ENCODE data around the gene SNX6.
A peak's percentile ranks its signal among the peaks of the same experiment; 100 is the strongest.

SNX6 gene

DNA sequence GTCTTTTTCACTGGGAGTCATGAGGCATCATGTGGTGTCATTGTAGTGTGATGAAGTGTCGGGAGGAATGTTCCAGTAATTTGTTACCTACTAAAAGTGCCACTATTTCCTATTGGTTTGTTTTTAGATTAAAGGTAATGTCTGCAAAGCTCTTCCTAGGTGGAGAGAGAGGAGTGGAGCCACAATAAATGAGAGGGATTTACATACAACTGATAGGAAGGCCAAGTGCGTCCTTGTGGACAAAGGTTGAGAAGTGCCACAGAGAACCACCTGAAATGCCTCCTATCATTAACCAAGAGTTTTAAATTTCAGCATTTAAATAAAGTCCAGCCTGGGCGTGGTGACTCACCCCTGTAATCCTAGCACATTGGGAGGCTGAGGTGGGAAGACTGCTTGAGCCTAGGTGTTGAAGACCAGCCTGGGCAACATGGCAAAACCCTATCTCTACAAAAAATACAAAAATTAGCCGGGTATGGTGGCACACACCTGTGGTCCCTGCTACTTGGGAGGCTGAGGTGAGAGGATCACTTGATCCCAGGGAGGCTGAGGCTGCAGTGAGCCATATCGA is 2.5 kb upstream of the SNX6 start:
- Histone ChIP-seq H3K27ac (ENCODE audit: low read depth, low read length) (no peak overlapping the region), H3K9me3 (ENCODE audit: low read length) (no peaks in the 10 kb centered on the region), H3K27me3 (ENCODE audit: control insufficient read depth in 1 of 2, insufficient read depth in 2 of 2, low read length in 2 of 2) (no peaks in the 10 kb centered on the region), H3K9ac (ENCODE audit: low read length) (no peak overlapping the region), H3K4me1 (ENCODE audit: insufficient read depth, low read length) (peaks cover 17% of the 10 kb centered on the region), H3K4me3 (ENCODE audit: low read depth in 1 of 2, low read length in 2 of 2) (no peak overlapping the region), H3K36me3 (ENCODE audit: insufficient read depth, low read length) (no peaks in the 10 kb centered on the region)

DNA sequence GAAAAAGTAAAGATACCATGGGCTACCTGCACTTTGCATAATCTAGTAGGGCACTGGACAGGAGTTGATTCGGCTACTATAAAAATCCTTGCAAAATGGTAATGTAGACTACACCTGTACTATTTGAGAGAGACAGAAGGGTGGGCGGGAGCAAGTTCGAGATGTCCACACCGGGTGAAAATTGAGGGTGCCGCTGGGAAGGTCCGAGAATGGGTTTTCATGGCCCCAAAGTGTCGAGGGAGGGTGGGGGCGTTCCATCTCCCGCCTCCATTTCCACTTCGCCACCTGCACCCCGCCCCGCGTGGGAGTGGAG is 648 bp downstream of the SNX6 start:
- Histone ChIP-seq H3K4me1 (ENCODE audit: insufficient read depth, low read length) (peaks cover 18% of the 10 kb centered on the region), H3K9me3 (ENCODE audit: low read length) (no peaks in the 10 kb centered on the region), H3K4me3 (ENCODE audit: low read depth in 1 of 2, low read length in 2 of 2) (peak overlapping the region; percentile 80 to 95), H3K27me3 (ENCODE audit: control insufficient read depth in 1 of 2, insufficient read depth in 2 of 2, low read length in 2 of 2) (no peaks in the 10 kb centered on the region), H3K9ac (ENCODE audit: low read length) (peak overlapping the region; percentile 84), H3K36me3 (ENCODE audit: insufficient read depth, low read length) (no peaks in the 10 kb centered on the region), H3K27ac (ENCODE audit: low read depth, low read length) (peak overlapping the region; percentile 88)

DNA sequence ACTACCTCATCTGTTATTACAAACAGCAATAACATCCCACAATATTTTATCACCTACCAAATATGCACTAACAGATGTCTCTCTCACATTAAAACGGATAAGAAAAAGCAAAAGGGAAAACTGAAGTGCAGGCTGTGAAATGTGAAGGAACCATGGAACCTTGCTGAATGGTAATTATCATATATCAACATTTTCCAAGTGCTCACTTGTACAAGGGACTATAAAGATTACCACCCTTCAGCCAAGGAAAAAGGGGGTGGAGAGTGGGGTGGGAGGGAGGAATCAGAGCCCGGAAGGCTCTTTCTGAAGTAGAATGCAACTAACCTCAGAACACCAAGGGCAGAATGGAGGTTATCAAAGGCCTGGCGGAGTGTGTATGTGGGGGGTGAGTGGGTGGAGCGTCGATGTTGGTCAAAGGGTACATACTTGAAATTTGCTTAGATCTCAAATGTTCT is 1.2 kb downstream of the SNX6 start:
- Histone ChIP-seq H3K27me3 (ENCODE audit: control insufficient read depth in 1 of 2, insufficient read depth in 2 of 2, low read length in 2 of 2) (no peaks in the 10 kb centered on the region), H3K9me3 (ENCODE audit: low read length) (no peaks in the 10 kb centered on the region), H3K36me3 (ENCODE audit: insufficient read depth, low read length) (peaks cover under 1% of the 10 kb centered on the region), H3K9ac (ENCODE audit: low read length) (peak overlapping the region; percentile 40), H3K4me1 (ENCODE audit: insufficient read depth, low read length) (peaks cover 18% of the 10 kb centered on the region), H3K27ac (ENCODE audit: low read depth, low read length) (peak overlapping the region; percentile 88), H3K4me3 (ENCODE audit: low read depth in 1 of 2, low read length in 2 of 2) (peak overlapping the region; percentile 80 to 95)

DNA sequence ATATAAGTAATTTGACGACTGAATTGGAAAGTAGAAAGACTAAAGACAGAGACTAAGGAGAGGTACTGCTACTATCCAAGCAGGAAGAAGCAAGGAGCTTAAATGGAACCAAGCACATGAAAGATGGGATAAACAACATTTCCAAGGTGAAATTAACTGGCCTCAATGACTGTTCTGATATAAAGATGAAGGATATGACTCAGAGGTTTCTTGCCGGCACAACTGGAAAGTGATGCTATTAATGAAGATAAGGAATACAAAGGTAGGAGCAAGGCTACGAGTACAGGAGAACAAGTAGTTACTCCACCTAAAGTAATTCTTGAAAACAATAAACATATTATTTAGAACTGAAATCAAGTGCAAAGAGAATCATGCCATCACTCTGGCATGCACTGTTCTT is 6.4 kb downstream of the SNX6 start:
- Histone ChIP-seq H3K4me1 (ENCODE audit: insufficient read depth, low read length) (peaks cover 14% of the 10 kb centered on the region), H3K9ac (ENCODE audit: low read length) (no peak overlapping the region), H3K4me3 (ENCODE audit: low read depth in 1 of 2, low read length in 2 of 2) (no peak overlapping the region), H3K9me3 (ENCODE audit: low read length) (no peaks in the 10 kb centered on the region), H3K36me3 (ENCODE audit: insufficient read depth, low read length) (peaks cover 15% of the 10 kb centered on the region), H3K27me3 (ENCODE audit: control insufficient read depth in 1 of 2, insufficient read depth in 2 of 2, low read length in 2 of 2) (no peaks in the 10 kb centered on the region), H3K27ac (ENCODE audit: low read depth, low read length) (no peak overlapping the region)

DNA sequence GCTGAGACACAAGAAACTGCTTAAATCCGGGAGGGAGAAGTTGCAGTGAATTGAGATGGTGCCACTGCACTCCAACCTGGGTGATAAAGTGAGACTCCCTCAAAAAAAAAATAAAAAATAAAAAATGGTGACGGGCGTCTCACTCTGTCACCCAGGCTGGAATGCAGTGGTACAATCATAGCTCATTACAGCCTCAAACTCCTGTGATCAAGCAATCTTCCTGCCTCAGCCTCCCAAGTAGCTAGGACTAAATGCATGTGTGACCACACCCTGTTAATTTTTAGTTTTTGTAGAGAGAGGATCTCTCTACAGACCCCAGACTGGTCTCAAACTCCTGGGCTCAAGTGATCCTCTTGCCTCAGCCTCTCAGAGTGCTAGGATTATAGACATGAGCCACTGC is 9.1 kb downstream of the SNX6 start:
- no peaks in the 10 kb centered on the region for H3K27me3 ChIP-seq (ENCODE audit: control insufficient read depth in 1 of 2, insufficient read depth in 2 of 2, low read length in 2 of 2)
- no peak overlapping the region for H3K9ac ChIP-seq (ENCODE audit: low read length)
- peaks cover 15% of the 10 kb centered on the region for H3K36me3 ChIP-seq (ENCODE audit: insufficient read depth, low read length)
- no peaks in the 10 kb centered on the region for H3K9me3 ChIP-seq (ENCODE audit: low read length)
- no peak overlapping the region for H3K27ac ChIP-seq (ENCODE audit: low read depth, low read length)
- peaks cover 6% of the 10 kb centered on the region for H3K4me1 ChIP-seq (ENCODE audit: insufficient read depth, low read length)
- H3K4me3 ChIP-seq (ENCODE audit: low read depth in 1 of 2, low read length in 2 of 2): no peak overlapping the region

DNA sequence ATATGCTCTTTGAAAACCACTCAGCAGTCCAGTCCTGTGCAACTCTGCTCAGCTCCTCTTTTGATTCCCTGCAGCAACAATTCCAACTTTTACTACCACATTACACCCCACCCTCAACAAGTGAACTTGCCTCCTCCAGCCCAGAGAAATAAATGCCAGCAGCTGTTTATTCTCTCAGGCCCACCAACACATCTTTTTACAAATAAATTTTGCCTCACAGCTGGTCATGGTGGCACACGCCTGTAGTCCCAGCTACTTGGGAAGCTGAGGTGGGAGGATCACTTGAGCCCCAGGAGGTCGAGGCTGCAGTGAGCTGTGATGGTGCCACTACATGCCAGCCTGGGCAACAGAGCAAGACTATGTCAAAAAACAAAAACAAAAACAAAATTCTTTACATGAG is 9.8 kb downstream of the SNX6 start:
- peaks cover 15% of the 10 kb centered on the region for H3K36me3 ChIP-seq (ENCODE audit: insufficient read depth, low read length)
- H3K27ac ChIP-seq (ENCODE audit: low read depth, low read length): no peak overlapping the region
- H3K4me1 ChIP-seq (ENCODE audit: insufficient read depth, low read length): peaks cover 6% of the 10 kb centered on the region
- no peaks in the 10 kb centered on the region for H3K9me3 ChIP-seq (ENCODE audit: low read length)
- no peaks in the 10 kb centered on the region for H3K27me3 ChIP-seq (ENCODE audit: control insufficient read depth in 1 of 2, insufficient read depth in 2 of 2, low read length in 2 of 2)
- no peak overlapping the region for H3K9ac ChIP-seq (ENCODE audit: low read length)
- no peak overlapping the region for H3K4me3 ChIP-seq (ENCODE audit: low read depth in 1 of 2, low read length in 2 of 2)

DNA sequence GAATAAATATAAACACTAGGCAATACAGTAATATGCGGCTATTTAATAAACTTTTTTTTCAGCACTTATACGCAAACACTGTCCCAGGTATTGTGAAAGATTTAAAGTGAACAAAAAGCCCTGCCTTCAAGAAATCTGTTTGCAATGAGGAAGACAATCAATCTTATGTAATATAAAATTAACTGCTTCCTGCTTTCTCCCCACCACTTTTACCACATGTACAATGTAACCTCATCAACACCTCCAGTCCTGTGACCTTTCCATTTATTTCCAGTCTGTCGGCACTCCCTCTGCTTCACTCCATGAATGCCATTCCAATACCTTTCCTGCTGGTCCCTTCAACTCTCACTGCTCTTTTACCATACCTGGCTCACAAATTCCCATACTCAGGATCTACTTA is 10.5 kb downstream of the SNX6 start:
- Histone ChIP-seq H3K27ac (ENCODE audit: low read depth, low read length) (no peak overlapping the region), H3K4me3 (ENCODE audit: low read depth in 1 of 2, low read length in 2 of 2) (no peak overlapping the region), H3K27me3 (ENCODE audit: control insufficient read depth in 1 of 2, insufficient read depth in 2 of 2, low read length in 2 of 2) (no peaks in the 10 kb centered on the region), H3K9ac (ENCODE audit: low read length) (no peak overlapping the region), H3K9me3 (ENCODE audit: low read length) (no peaks in the 10 kb centered on the region), H3K4me1 (ENCODE audit: insufficient read depth, low read length) (peaks cover 6% of the 10 kb centered on the region), H3K36me3 (ENCODE audit: insufficient read depth, low read length) (peaks cover 15% of the 10 kb centered on the region)

DNA sequence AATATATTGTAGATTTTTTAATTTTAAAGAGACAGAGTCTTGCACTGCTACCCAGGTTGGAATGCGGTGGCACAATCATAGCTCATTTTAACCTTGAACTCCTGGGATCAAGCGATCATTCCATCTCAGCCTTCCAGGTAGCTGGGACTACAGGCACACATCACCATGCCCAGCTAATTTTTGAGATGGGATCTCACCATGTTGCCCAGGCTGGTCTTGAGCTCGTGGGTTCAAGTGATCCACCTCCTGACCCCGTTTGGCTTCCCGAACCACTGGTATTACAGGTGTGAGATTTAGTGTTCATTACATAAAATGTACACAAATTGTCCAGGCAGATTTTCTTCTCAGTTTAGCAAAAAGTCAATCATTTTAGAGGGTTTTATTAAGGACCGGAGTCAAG is 13.6 kb downstream of the SNX6 start:
- Histone ChIP-seq H3K4me3 (ENCODE audit: low read depth in 1 of 2, low read length in 2 of 2) (no peak overlapping the region), H3K27me3 (ENCODE audit: control insufficient read depth in 1 of 2, insufficient read depth in 2 of 2, low read length in 2 of 2) (no peaks in the 10 kb centered on the region), H3K9me3 (ENCODE audit: low read length) (no peaks in the 10 kb centered on the region), H3K9ac (ENCODE audit: low read length) (no peak overlapping the region), H3K4me1 (ENCODE audit: insufficient read depth, low read length) (peaks cover 6% of the 10 kb centered on the region), H3K27ac (ENCODE audit: low read depth, low read length) (no peak overlapping the region), H3K36me3 (ENCODE audit: insufficient read depth, low read length) (peaks cover 13% of the 10 kb centered on the region)

DNA sequence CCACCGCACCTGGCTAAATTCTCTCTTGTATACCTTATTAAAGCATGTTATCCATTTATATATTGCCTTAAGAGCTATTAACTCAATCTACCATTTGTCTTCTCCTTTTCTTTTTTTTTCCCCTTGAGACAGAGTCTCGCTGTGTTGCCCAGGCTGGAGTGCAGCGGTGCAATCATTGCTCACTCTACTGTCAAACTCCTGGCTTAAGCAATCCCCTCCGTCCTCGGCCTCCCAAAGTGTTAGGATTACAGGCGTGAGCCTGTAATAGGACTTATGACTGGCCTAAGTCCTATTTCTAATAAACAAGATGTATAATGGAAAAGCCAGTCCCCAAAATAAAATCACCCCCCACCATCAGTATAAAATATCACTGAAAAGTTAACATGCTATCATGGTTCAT is 14.4 kb downstream of the SNX6 start:
- Histone ChIP-seq H3K27ac (ENCODE audit: low read depth, low read length) (no peak overlapping the region), H3K36me3 (ENCODE audit: insufficient read depth, low read length) (peaks cover 13% of the 10 kb centered on the region), H3K4me1 (ENCODE audit: insufficient read depth, low read length) (peaks cover 6% of the 10 kb centered on the region), H3K9ac (ENCODE audit: low read length) (no peak overlapping the region), H3K9me3 (ENCODE audit: low read length) (no peaks in the 10 kb centered on the region), H3K4me3 (ENCODE audit: low read depth in 1 of 2, low read length in 2 of 2) (no peak overlapping the region), H3K27me3 (ENCODE audit: control insufficient read depth in 1 of 2, insufficient read depth in 2 of 2, low read length in 2 of 2) (no peaks in the 10 kb centered on the region)

DNA sequence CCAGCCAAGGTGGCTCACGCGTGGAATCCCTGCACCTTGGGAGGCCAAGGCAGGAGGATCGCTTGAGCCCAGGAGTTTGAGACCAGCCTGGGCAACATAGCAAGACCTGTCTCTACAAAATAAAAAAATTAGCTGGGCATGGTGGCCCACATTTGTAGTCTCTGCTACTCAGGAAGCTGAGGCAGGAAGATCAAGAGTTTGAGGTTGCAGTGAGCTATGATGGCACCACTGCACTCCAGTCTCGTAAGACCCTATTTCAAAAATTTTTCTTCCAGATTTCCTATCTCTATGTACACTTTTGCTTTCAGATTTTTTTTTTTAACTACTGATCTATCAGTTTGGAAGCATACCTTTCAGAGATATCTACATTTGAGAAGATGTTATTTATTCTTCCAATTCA is 15.3 kb downstream of the SNX6 start:
- Histone ChIP-seq H3K36me3 (ENCODE audit: insufficient read depth, low read length) (peaks cover 7% of the 10 kb centered on the region), H3K4me3 (ENCODE audit: low read depth in 1 of 2, low read length in 2 of 2) (no peak overlapping the region), H3K9me3 (ENCODE audit: low read length) (no peaks in the 10 kb centered on the region), H3K9ac (ENCODE audit: low read length) (no peak overlapping the region), H3K4me1 (ENCODE audit: insufficient read depth, low read length) (no peaks in the 10 kb centered on the region), H3K27ac (ENCODE audit: low read depth, low read length) (no peak overlapping the region), H3K27me3 (ENCODE audit: control insufficient read depth in 1 of 2, insufficient read depth in 2 of 2, low read length in 2 of 2) (no peaks in the 10 kb centered on the region)

DNA sequence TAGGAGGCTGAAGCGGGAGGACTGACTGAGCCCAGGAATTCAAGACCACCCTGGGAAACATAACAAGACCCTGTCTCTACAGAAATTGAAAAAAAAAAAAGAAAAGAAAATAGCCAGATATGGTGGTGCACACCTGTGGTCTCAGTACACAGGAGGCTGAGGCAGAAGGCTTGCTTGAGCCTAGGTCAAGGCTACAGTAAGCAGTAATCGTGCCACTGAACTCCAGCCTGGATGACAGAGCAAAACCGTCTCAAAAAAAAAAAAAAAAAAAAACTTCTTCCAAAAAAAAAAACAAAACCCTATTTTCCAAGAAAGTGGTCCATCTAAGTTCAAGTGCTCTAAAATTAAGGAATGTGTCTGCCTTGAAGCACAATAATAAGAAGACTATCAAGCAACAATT is 19.8 kb downstream of the SNX6 start:
- Histone ChIP-seq H3K4me1 (ENCODE audit: insufficient read depth, low read length) (no peaks in the 10 kb centered on the region), H3K27ac (ENCODE audit: low read depth, low read length) (no peak overlapping the region), H3K36me3 (ENCODE audit: insufficient read depth, low read length) (peaks cover 38% of the 10 kb centered on the region), H3K27me3 (ENCODE audit: control insufficient read depth in 1 of 2, insufficient read depth in 2 of 2, low read length in 2 of 2) (no peaks in the 10 kb centered on the region), H3K9ac (ENCODE audit: low read length) (no peak overlapping the region), H3K9me3 (ENCODE audit: low read length) (no peaks in the 10 kb centered on the region), H3K4me3 (ENCODE audit: low read depth in 1 of 2, low read length in 2 of 2) (no peak overlapping the region)

DNA sequence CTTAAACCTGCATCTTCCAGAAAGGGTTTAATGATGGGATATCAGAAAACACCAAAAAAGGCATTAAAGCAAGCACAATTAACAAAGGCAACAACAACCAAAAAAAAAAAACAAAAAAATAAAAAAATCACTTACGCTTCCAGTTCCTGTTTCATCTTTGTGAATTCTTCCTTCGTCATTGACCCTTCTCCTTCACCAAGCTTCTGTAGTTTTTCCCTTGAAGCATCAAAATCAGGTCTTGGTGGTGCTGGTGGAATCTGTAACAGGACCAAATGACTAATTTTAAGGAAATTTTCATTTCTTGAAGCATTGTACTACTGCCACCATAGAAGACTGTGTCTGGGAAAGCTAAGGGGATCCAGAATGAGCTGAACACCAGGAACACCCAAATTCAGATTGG is 24.5 kb downstream of the SNX6 start:
- H3K36me3 ChIP-seq (ENCODE audit: insufficient read depth, low read length): peaks cover 50% of the 10 kb centered on the region
- H3K4me3 ChIP-seq (ENCODE audit: low read depth in 1 of 2, low read length in 2 of 2): no peak overlapping the region
- H3K9me3 ChIP-seq (ENCODE audit: low read length): no peaks in the 10 kb centered on the region
- no peak overlapping the region for H3K27ac ChIP-seq (ENCODE audit: low read depth, low read length)
- H3K27me3 ChIP-seq (ENCODE audit: control insufficient read depth in 1 of 2, insufficient read depth in 2 of 2, low read length in 2 of 2): no peaks in the 10 kb centered on the region
- no peak overlapping the region for H3K9ac ChIP-seq (ENCODE audit: low read length)
- no peaks in the 10 kb centered on the region for H3K4me1 ChIP-seq (ENCODE audit: insufficient read depth, low read length)
